GM19099 (cell line): ENCODE data around the gene SETD3.

Experiments used
- POLR2A ChIP-seq: IDR thresholded peaks from 3 replicates; pipeline ENCODE4 v1.6.1; 2011; ENCODE audit warnings: low read depth; ENCODE audit not compliant: insufficient read length; ENCODE audit errors: extremely low read depth

Gene SETD3

DNA sequence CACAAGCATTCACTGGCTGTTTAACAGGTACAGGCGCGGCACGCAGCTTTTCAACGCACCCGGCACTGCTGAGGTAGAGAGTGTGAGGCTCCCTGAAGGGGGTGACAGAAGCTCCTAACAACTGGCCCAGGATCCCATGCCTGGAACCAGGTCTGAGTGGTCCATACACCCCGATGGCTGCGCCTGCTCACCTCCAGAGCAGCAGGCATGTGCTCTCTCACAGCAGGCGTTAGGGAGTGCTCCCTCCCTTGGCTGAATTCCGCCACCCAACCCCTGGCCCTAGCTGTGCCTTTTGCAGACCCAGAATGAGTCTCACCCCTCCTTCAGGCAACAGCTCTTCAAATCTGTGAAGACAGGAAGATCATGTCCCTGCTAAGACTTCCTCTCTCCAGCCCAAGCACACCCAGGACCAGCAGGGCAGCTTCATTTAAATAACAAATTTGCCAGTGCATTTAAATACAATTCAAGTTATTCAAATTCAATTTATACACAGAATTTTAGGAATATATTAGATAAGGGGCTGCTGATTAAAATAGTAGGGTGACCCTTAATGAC, 86.0 kb downstream of the SETD3 start:
- TF ChIP-seq POLR2A: no peak

DNA sequence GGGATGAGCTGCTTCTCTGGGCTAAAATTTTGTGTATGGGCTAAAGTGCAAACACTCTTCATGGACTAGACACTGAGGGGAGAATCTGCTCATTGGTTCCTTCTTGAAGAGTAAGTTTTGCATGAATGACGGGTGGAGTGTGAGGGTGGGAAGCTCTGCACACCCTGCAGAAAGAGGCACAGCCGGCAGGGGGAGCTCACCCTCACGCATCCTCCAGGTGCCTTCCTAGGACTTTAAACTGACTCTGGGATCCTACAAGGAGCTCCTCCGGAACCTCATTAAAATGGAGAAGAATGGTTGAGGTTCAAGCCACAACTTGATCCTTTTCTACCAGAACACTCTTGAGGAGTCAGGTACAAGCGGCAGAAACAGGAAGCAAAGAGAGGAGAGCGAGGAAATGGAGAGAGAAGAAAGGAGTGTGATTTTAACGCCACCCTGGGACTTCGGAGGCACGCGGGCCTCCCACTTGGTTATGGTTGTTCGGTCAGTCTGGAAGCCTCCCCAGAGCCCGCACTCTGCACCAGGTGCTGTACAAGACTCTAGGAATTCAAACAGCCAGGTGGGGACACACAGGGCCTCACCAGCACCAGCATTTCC, 87.5 kb downstream of the SETD3 start:
- TF ChIP-seq POLR2A: no peak

DNA sequence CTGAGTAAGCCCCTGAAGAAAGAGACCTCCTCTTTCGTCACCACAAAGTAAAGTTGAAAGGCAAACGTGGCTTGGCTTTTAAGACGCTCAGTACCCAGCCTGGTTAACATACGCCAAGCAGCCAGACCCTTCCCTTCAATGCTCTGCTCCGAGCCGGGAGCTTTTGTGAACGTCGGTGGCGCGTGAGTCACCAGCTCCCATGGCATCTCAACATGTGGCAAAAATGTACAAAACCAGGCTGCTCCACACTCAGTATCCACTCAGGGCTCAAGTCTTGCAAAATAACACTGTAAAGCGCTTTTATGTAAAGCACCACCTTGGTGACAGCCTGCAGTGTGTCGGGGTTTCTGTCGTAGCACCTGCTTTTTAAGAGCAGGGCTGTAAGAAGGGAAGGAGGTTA, 89.0 kb downstream of the SETD3 start:
- TF ChIP-seq POLR2A: no peak

DNA sequence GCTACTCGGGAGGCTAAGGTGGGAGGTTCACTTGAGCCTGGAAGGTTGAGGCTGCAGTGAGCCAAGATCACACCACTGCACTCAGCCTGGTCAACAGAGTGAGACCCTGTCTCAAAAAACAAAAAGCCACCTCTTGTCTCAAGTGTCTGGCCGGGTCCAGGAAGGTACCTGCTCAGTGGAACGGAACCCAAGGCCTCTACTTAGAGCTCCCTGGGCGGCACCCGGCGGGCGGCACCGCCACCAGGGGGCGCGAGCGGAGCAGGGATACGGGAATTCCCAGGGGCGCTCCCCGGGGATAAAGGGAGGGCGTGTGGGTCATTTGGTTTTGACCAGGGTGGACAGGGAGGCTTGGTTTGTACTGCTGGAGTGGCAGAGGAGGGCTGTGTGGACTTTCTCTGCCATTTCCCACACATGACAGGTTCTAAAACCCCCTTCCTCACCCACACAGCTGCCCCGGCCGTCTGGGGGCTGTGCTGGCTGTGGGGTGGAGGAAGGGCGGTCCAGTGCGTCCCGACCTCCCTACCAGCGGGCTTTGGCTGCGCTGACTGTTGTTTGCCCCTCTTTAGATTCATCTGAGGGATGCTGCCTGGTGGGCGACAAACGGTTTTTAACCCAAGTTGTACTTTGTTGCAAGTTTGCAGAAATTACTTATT, 91.4 kb downstream of the SETD3 start:
- TF ChIP-seq POLR2A: no peak

- TF ChIP-seq POLR2A: no peak
Observed at GRCh38 chr14:99388286-99388685, 92.4 kb downstream of the SETD3 start.

GRCh38 chr14:99387880-99388279, 92.8 kb downstream of the SETD3 start:
- TF ChIP-seq POLR2A: no peak

- no peak for TF ChIP-seq POLR2A
Observed at GRCh38 chr14:99384450-99385417, 95.9 kb downstream of the SETD3 start.

DNA sequence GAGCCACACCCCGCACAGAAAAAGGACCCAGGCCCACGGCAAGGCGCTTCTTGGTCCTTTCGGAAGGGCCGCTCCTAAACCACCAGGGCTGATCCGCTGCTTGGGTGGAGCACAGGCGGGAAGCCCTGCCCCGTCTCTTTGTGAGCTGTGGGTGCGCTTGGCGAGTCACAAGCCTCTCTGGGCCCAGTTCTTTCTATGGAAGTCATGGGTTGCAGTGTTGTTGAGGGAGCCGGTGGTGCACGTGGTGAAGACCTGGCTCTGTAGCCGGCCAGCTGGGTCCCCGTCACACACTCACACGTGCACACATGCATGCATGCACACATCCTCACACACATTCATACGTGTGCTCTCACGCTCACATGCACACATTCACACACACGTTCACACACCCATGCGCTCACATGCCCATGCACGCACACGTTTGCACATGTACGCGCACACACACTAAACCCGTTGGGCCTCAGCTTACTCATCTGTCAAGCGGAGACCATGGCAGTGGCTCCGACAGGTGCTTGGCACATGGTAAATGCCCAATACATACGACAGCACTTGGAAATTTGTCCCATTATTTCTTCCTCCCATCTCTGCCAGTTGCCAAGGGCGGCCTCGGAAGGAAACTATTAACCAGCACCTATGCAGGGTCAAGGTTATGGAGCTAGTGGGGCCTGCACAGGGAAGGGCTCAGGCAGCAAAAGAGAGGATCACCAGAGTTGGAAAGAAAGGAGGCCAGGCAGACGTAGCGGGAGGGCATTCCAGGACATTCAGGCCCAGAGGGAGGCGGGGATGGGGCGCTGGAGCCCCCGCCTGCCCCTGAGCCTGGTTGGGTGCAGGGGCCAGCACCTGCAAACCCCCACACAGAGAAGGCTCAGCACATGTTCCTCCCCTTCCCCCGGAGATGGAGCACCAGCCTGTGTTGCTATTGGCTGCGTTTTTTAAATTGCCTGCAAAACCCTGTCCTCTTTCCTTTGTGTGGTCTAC, 96.9 kb downstream of the SETD3 start:
- TF ChIP-seq POLR2A: no peak

DNA sequence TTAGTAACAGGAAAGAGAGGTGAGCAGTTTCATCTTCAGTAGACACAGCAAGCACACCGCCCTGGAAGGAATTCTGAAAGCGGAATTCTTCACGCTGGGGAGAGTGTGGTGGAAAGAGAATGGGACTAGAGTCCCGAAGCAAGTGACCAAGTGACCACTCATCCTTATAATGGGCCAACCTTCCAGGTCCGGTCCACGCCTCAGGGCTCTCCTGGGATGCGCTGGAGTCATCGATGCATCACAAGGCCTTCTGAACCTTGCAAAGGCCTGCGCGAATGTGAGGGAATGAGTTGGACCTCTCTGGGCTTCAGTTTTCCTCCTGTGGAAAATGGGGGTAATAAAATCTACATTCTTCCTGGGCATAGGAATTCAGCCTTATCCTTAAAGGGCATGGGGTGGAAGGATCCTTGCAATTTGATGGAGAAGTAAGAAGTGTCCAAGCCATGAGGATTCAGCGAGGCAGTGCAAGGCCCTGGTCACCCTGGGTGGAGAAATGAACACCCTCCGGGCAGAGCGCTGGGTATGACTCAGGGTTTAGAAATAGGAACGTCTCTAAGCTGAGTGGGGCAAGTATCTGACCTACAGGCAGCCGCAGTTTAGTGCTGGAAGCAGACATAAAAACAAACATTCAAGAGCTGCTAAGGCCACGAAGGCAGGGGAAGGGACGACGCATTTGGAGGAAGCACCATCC, 97.7 kb downstream of the SETD3 start:
- TF ChIP-seq POLR2A: no peak

DNA sequence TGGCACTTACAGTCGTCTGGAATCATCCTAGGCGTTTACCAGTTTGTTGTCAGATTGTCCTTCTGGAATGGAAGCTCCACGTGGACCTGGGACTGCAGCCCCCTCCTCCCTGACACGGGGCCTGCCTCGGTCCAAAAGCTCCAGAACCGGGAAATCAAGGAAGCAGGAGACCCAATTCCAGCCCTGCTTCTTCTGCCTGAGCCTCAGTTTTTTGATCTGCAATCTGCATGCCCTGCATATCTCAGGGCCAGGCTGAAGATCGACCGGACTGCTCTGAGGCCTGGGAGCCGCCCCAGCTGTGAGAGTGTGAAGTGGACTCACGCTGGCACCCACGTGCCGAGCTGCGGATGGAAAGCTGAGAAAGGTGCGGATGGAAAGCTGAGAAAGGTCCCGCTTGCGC, 98.6 kb downstream of the SETD3 start:
- TF ChIP-seq POLR2A: no peak

GRCh38 chr14:99381688-99382060, 99.0 kb downstream of the SETD3 start:
- no peak for TF ChIP-seq POLR2A

DNA sequence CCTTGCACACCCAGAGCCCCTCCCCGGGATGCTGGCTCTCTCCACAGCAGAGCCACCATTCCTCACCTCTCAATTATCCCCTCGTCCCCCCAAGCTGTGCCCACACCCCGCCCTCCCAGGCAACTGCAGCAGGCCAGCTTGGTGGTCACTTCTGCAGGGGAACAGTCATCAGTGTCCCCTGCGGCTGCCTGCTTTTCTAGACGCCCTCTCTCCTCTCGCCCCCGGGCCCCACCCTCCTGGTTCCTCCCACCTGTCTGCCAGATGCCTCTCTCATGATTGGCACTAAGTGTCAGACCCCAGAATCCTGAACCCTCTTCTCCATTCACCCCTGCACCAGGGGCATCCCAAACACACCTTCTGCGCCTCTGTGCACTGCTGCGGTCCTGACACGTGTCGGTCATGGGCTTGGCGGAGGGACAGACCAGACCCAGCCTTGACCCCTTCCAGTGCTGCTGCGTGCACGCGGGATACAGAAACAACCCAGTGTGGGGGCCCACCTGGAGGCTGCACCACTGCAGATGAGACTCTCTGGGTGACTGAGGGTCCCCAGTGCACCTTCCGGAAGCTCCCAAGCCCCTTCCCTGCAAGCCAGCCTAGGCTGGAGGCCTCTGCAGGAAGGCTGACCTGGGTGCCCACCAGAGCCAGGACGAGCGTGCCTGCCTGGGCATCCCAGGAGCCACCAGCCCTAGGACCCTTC, 99.5 kb downstream of the SETD3 start:
- no peak for TF ChIP-seq POLR2A

DNA sequence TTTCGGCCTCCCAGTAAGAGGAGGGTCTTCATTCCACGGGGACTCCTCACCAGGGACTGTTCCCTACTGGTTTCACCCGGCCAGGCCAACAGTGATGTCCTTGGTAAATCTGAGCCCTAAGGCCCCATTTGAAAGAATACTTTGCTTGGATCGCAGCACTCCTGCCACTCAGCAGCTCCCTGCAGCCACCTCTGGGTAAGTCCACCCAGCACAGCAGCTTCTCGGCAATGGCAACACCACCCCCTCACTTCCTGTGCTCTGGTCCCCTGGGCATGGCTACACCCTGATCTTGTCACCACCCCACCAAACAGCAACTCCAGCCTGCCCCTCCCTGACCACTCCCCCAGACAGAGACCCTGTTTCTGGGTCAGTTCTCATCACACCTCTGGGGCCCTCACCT, 100.3 kb downstream of the SETD3 start:
- no peak for TF ChIP-seq POLR2A
